Activated T-cell treated with anti-CD3 and anti-CD28 coated beads for 48 hours (primary cell): ENCODE measurements around the gene DLL1.
"Not testable (repeated sequence)": the region's sequence is repeated elsewhere in the genome, so short reads cannot be mapped to it uniquely, and the experiment has no call there.

ENCODE experiments used
- DNase-seq: peaks from one replicate; pipeline ENCODE4 v3.0.0-alpha.2; 2020; ENCODE audit warnings: low read depth

The DLL1 gene

GRCh38 chr6:170290296-170291128, at the start of gene DLL1:
Gene DLL1, minus strand, starts transcription at chr6:170291078. Its CDS starts 939 bp downstream, at chr6:170290139.
- DNase-seq, result no peak

GRCh38 chr6:170335199-170335598, 44.3 kb upstream of the DLL1 start:
- not testable (repeated sequence) for DNase-seq

- no peak for DNase-seq
Measured at GRCh38 chr6:170329321-170329720, 38.4 kb upstream of the DLL1 start.

GRCh38 chr6:170317718-170318117, 26.8 kb upstream of the DLL1 start:
- DNase-seq, result no peak

- DNase-seq, result no peak
Measured at GRCh38 chr6:170317076-170317475, 26.2 kb upstream of the DLL1 start.

- no peak for DNase-seq
Measured at GRCh38 chr6:170316071-170316470, 25.2 kb upstream of the DLL1 start.

GRCh38 chr6:170314983-170315382, 24.1 kb upstream of the DLL1 start:
- no peak for DNase-seq

- DNase-seq, result no peak
Measured at GRCh38 chr6:170313716-170314295, 22.9 kb upstream of the DLL1 start.

GRCh38 chr6:170312876-170313275, 22.0 kb upstream of the DLL1 start:
- DNase-seq, result no peak

- DNase-seq, result no peak
Measured at GRCh38 chr6:170311696-170312095, 20.8 kb upstream of the DLL1 start.

GRCh38 chr6:170308761-170309160, 17.9 kb upstream of the DLL1 start:
- no peak for DNase-seq

- no peak for DNase-seq
Measured at GRCh38 chr6:170307080-170307545, 16.2 kb upstream of the DLL1 start.

GRCh38 chr6:170306324-170307079, 15.6 kb upstream of the DLL1 start, which contains the start of gene FAM120B:
Gene FAM120B, plus strand, starts transcription at chr6:170306758. Its CDS starts 10,633 bp downstream, at chr6:170317391.
- peak; percentile 94 for DNase-seq

- DNase-seq, result no peak
Measured at GRCh38 chr6:170305805-170306323, 15.0 kb upstream of the DLL1 start.

- no peak for DNase-seq
Measured at GRCh38 chr6:170301184-170301583, 10.3 kb upstream of the DLL1 start.

GRCh38 chr6:170298688-170299087, 7.8 kb upstream of the DLL1 start:
- DNase-seq, result no peak

- DNase-seq, result no peak
Measured at GRCh38 chr6:170297576-170298330, 6.9 kb upstream of the DLL1 start.

- no peak for DNase-seq
Measured at GRCh38 chr6:170296746-170297575, 6.1 kb upstream of the DLL1 start.

- DNase-seq, result no peak
Measured at GRCh38 chr6:170296423-170296745, 5.5 kb upstream of the DLL1 start.

GRCh38 chr6:170295510-170296422, 4.9 kb upstream of the DLL1 start:
- DNase-seq, result peak; percentile 50
